GM23248 (cell line): Measurements from ENCODE around the gene IL18BP. TPM values are rescaled to one million over a fixed set of nuclear protein-coding genes. Genes with fewer than 3 reads are reported as not detected.
A peak's percentile ranks its signal among the peaks of the same experiment; 100 is the strongest.

Experiments
- DNase-seq: peaks from one replicate; pipeline ENCODE4 v3.0.0-alpha.2; 2015
- H2AFZ ChIP-seq: fragments of 200-600 bp; sonication (generic); 2 replicates; pipeline ENCODE4 v1.6.1; 2016; ENCODE audit warnings: antibody characterized with exemption
- H3F3A ChIP-seq: fragments of 200-600 bp; sonication (generic); 2 replicates; pipeline ENCODE4 v1.6.1; 2016; ENCODE audit warnings: mild to moderate bottlenecking, antibody characterized with exemption, mixed run types; ENCODE audit not compliant: insufficient read depth
- H3K27ac ChIP-seq: fragments of 200-600 bp; sonication (generic); 2 replicates; pipeline ENCODE4 v1.5.1; 2016; ENCODE audit warnings: mild to moderate bottlenecking
- H3K27me3 ChIP-seq: fragments of 200-600 bp; sonication (generic); replicated peaks from 2 replicates; pipeline ENCODE4 v1.6.1; 2016; ENCODE audit warnings: mild to moderate bottlenecking; ENCODE audit not compliant: insufficient read depth
- H3K36me3 ChIP-seq: fragments of 200-600 bp; sonication (generic); 2 replicates; pipeline ENCODE4 v1.6.1; 2016; ENCODE audit warnings: low read depth, mild to moderate bottlenecking
- H3K4me1 ChIP-seq: fragments of 200-600 bp; sonication (generic); 2 replicates; pipeline ENCODE4 v1.6.1; 2016; ENCODE audit warnings: mild to moderate bottlenecking; ENCODE audit not compliant: insufficient read depth
- H3K4me2 ChIP-seq: fragments of 200-600 bp; sonication (generic); one replicate; pipeline ENCODE4 v1.6.1; 2016; ENCODE audit warnings: mild to moderate bottlenecking; ENCODE audit not compliant: unreplicated experiment
- H3K4me3 ChIP-seq: fragments of 200-600 bp; sonication (generic); 2 replicates; pipeline ENCODE4 v1.5.1; 2016; ENCODE audit warnings: mild to moderate bottlenecking
- H3K79me2 ChIP-seq: fragments of 200-600 bp; sonication (generic); 2 replicates; pipeline ENCODE4 v1.6.1; 2016; ENCODE audit warnings: mild to moderate bottlenecking; ENCODE audit not compliant: insufficient read depth
- H3K9ac ChIP-seq: fragments of 200-600 bp; sonication (generic); 2 replicates; pipeline ENCODE4 v1.6.1; 2016; ENCODE audit warnings: mild to moderate bottlenecking
- H3K9me2 ChIP-seq: fragments of 200-600 bp; sonication (generic); 2 replicates; pipeline ENCODE4 v1.6.1; 2016; ENCODE audit warnings: mixed run types, mild to moderate bottlenecking, moderate library complexity; ENCODE audit not compliant: insufficient read depth
- H3K9me3 ChIP-seq: fragments of 200-600 bp; sonication (generic); one replicate; pipeline ENCODE4 v1.6.1; 2017; ENCODE audit warnings: low read depth
- H4K20me1 ChIP-seq: fragments of 200-600 bp; sonication (generic); 2 replicates; pipeline ENCODE4 v1.6.0; 2016; ENCODE audit not compliant: insufficient read depth
- EZH2 ChIP-seq: fragments of 200-600 bp; sonication (generic); IDR thresholded peaks from 2 replicates; pipeline ENCODE4 v1.6.1; 2018; ENCODE audit warnings: antibody characterized with exemption, mild to moderate bottlenecking; ENCODE audit not compliant: insufficient read depth, poor library complexity, severe bottlenecking
- EZH2phosphoT487 ChIP-seq: fragments of 200-600 bp; sonication (generic); IDR thresholded peaks from 2 replicates; pipeline ENCODE4 v1.6.1; 2018; ENCODE audit warnings: antibody characterized with exemption, moderate library complexity, mild to moderate bottlenecking, low read depth; ENCODE audit not compliant: insufficient read depth
- WGBS, 2 experiments: methylation state at CpG; one replicate each; pipeline ENCODE4 v1.1.6; 2015 to 2017; ENCODE audit warnings: low lambda C conversion rate in 2 of 2, low coverage in 1 of 2; ENCODE audit errors: missing lambda C conversion rate in 2 of 2; 5-methylcytosine and 5-hydroxymethylcytosine counted together
- in situ Hi-C: fragments of 300-500 bp; cut with MboI; formaldehyde crosslinking; loops from 2 replicates; pipeline ENCODE4 v1.15.0; 2020
- polyA plus RNA-seq: library from polyadenylated mRNA; unstranded; fragments of >200 nt; fragmentation: Nextera tagmentation; extraction: Ambion mirVana; gene quantifications from 2 replicates; pipeline ENCODE4 v1.2.1, GENCODE V29; 2016
- total RNA-seq: library from RNA; depleted of rRNA; stranded (reverse); fragments of >200 nt; shearing (Covaris generic); gene quantifications from 2 replicates; pipeline ENCODE4 v1.2.3, GENCODE V29; 2014

The IL18BP gene
- total and polyA plus RNA-seq, 2 experiments from 2014 or later, result 0.44 to 2.5 TPM

- in situ Hi-C loops, result no loop called here
- peaks cover 27% of the 10 kb centered on the region for H3K79me2 ChIP-seq
- peaks cover 79% of the 10 kb centered on the region for H3K36me3 ChIP-seq
Observed at GRCh38 chr11:72018171-72018570, 19.5 kb downstream of the IL18BP start.

DNA sequence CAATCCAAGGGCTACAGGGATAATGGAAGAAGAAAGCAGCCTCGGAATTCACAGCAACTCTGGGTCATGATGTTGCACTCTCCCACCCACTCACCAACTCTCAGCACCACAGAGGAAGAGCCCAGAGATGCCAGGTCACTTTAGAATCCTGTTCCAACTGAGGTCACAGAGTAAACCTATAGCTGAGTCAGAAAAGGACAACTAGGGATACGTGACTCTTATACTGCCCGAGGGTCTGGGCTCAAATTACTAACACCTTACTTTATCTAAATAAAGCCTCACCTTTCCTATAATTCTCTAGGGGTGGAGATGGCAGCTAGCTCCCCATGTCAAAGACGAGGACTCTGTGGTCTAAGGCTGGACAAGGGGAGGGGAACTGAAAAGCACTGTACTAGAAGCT, 24.6 kb downstream of the IL18BP start:
- Histone ChIP-seq H3K9me3 (no peaks in the 10 kb centered on the region), H3K27me3 (no peaks in the 10 kb centered on the region), H3K27ac (no peak overlapping the region), H4K20me1 (no peaks in the 10 kb centered on the region), H3K79me2 (peaks cover 70% of the 10 kb centered on the region), H3K4me3 (no peak overlapping the region), H3K9me2 (no peaks in the 10 kb centered on the region), H3K4me2 (no peak overlapping the region), H2AFZ (no peak overlapping the region), H3K4me1 (peaks cover 14% of the 10 kb centered on the region), H3K36me3 (peaks cover 64% of the 10 kb centered on the region), H3F3A (peaks cover 38% of the 10 kb centered on the region), H3K9ac (peak overlapping the region; percentile 18; the same call in 1 of the 2 replicates)
- DNase-seq, result peak; percentile 39
- 48 to 51% methylated on average over 4 of the region's 4 CpGs for WGBS, 2 experiments
- in situ Hi-C loops, result loop anchor here (5.0 to 10.0 kb wide), 3 partner anchors 74 to 401 kb away; no protein-coding TSS in a partner anchor
- TF ChIP-seq EZH2, result no peak
- TF ChIP-seq EZH2phosphoT487, result no peak

More at GRCh38 chr11:72018171-72018570, 19.5 kb downstream of the IL18BP start:
- H3K4me3 ChIP-seq, result no peak overlapping the region
- H2AFZ ChIP-seq, result no peak overlapping the region
- no peak overlapping the region for H3K9ac ChIP-seq
- H3K9me2 ChIP-seq, result no peaks in the 10 kb centered on the region
- peaks cover 19% of the 10 kb centered on the region for H3F3A ChIP-seq
- H3K4me2 ChIP-seq, result no peak overlapping the region
- no peak overlapping the region for H3K27ac ChIP-seq
- no peak for DNase-seq
- H3K4me1 ChIP-seq, result peaks cover 7% of the 10 kb centered on the region
- WGBS, 2 experiments, result 88 to 90% methylated on average over 9 of the region's 9 CpGs
- H3K9me3 ChIP-seq, result no peaks in the 10 kb centered on the region
- H3K27me3 ChIP-seq, result no peaks in the 10 kb centered on the region
- no peaks in the 10 kb centered on the region for H4K20me1 ChIP-seq
- TF ChIP-seq EZH2 (no peak), EZH2phosphoT487 (no peak)

GRCh38 chr11:72024069-72024754, 25.5 kb downstream of the IL18BP start:
- H3K36me3 ChIP-seq, result peaks cover 69% of the 10 kb centered on the region
- H3K27ac ChIP-seq, result peak overlapping the region; percentile 95; the same call in 1 of the 2 replicates
- no peak overlapping the region for H3K4me3 ChIP-seq
- peaks cover 44% of the 10 kb centered on the region for H3F3A ChIP-seq
- TF ChIP-seq EZH2phosphoT487 (no peak), EZH2 (no peak)
- WGBS, 2 experiments, result 52 to 56% methylated on average over 5 of the region's 5 CpGs
- peak overlapping the region; percentile 18; the same call in 1 of the 2 replicates for H3K9ac ChIP-seq
- DNase-seq, result no peak
- peaks cover 14% of the 10 kb centered on the region for H3K4me1 ChIP-seq
- no peak overlapping the region for H2AFZ ChIP-seq
- no peaks in the 10 kb centered on the region for H4K20me1 ChIP-seq
- H3K4me2 ChIP-seq, result no peak overlapping the region
- no peaks in the 10 kb centered on the region for H3K27me3 ChIP-seq
- H3K9me2 ChIP-seq, result no peaks in the 10 kb centered on the region
- H3K9me3 ChIP-seq, result no peaks in the 10 kb centered on the region
- in situ Hi-C loops, result loop anchor here (5.0 to 10.0 kb wide), 3 partner anchors 73 to 401 kb away; no protein-coding TSS in a partner anchor
- peaks cover 78% of the 10 kb centered on the region for H3K79me2 ChIP-seq

DNA sequence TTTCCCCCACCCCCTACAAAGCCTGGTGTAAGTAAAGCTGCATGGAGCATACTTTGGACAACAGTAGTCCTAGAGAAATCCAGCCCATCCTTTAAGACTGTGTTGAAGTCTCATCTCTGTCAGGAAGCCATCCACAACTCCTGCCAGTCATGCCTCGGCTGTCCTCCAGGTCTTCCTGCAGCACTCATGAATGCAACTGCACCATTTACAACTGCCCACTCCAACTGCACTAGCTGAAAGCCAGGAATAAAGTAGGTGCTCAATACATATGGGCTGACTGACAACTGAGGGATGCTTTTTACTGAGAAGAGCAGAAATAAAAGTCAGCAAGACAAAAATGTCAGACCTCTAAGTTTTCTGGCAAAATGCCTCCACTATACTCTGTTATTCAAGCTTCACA, 27.4 kb downstream of the IL18BP start:
- Histone ChIP-seq H2AFZ (no peak overlapping the region), H3K4me2 (peak overlapping the region; percentile 29), H3K27ac (peak overlapping the region; percentile 95), H3F3A (peaks cover 49% of the 10 kb centered on the region), H3K9me2 (no peaks in the 10 kb centered on the region), H3K36me3 (peaks cover 60% of the 10 kb centered on the region), H3K9me3 (no peaks in the 10 kb centered on the region), H3K27me3 (no peaks in the 10 kb centered on the region), H4K20me1 (no peaks in the 10 kb centered on the region), H3K4me1 (peaks cover 14% of the 10 kb centered on the region), H3K79me2 (peaks cover 87% of the 10 kb centered on the region), H3K4me3 (no peak overlapping the region), H3K9ac (peak overlapping the region; percentile 68)
- in situ Hi-C loops, result loop anchor here (10.0 kb wide), 2 partner anchors 149 to 399 kb away; no protein-coding TSS in a partner anchor
- 0 to 14% methylated on average over 1 of the region's 1 CpG for WGBS, 2 experiments
- DNase-seq, result peak; percentile 44
- TF ChIP-seq EZH2phosphoT487, result no peak
- no peak for TF ChIP-seq EZH2
